GM23338 (cell line): ENCODE data around the gene LRMDA. TPM values are rescaled to one million over a fixed set of nuclear protein-coding genes. Genes with fewer than 3 reads are reported as not detected.

Experiments used
- ATAC-seq: fragments of 200-7000 bp; cut with Tn5 transposase; 3 replicates; pipeline ENCODE4 v1.9.1; 2020
- DNase-seq: peaks from one replicate; pipeline ENCODE4 v3.0.0-alpha.2; 2015; ENCODE audit warnings: low spot score
- H2AFZ ChIP-seq: fragments of 200-600 bp; sonication (generic); 2 replicates; pipeline ENCODE4 v1.8.0; 2016; ENCODE audit warnings: antibody characterized with exemption, mild to moderate bottlenecking, moderate library complexity
- H3F3A ChIP-seq: fragments of 200-600 bp; sonication (generic); replicated peaks from 2 replicates; pipeline ENCODE4 v1.8.0; 2017; ENCODE audit warnings: antibody characterized with exemption, mixed run types, low read depth
- H3K27ac ChIP-seq: fragments of 200-600 bp; sonication (generic); 2 replicates; pipeline ENCODE4 v1.6.1; 2016; ENCODE audit warnings: low read depth
- H3K27me3 ChIP-seq: fragments of 200-600 bp; sonication (generic); 2 replicates; pipeline ENCODE4 v1.8.0; 2016; ENCODE audit warnings: mild to moderate bottlenecking, mixed run types, moderate library complexity; ENCODE audit not compliant: insufficient read depth
- H3K36me3 ChIP-seq: fragments of 200-600 bp; sonication (generic); 2 replicates; pipeline ENCODE4 v1.8.0; 2016; ENCODE audit warnings: mild to moderate bottlenecking; ENCODE audit not compliant: insufficient read depth
- H3K4me1 ChIP-seq: fragments of 200-600 bp; sonication (generic); 2 replicates; pipeline ENCODE4 v1.8.0; 2016; ENCODE audit warnings: mild to moderate bottlenecking, moderate library complexity; ENCODE audit not compliant: insufficient read depth
- H3K4me2 ChIP-seq: fragments of 200-600 bp; sonication (generic); 2 replicates; pipeline ENCODE4 v1.7.1; 2017; ENCODE audit warnings: mixed run types
- H3K4me3 ChIP-seq: fragments of 200-600 bp; sonication (generic); 2 replicates; pipeline ENCODE4 v1.6.1; 2016; ENCODE audit warnings: mixed run types
- H3K79me2 ChIP-seq: fragments of 200-600 bp; sonication (generic); replicated peaks from 2 replicates; pipeline ENCODE4 v1.8.0; 2017; ENCODE audit warnings: mild to moderate bottlenecking; ENCODE audit not compliant: insufficient read depth
- H3K9me2 ChIP-seq: fragments of 200-600 bp; sonication (generic); 2 replicates; pipeline ENCODE4 v1.8.0; 2017; ENCODE audit not compliant: insufficient read depth
- H4K20me1 ChIP-seq: fragments of 200-600 bp; sonication (generic); replicated peaks from 2 replicates; pipeline ENCODE4 v1.8.0; 2017; ENCODE audit warnings: mild to moderate bottlenecking; ENCODE audit not compliant: insufficient read depth
- H3K27ac Mint-ChIP-seq: 2 replicates; pipeline ENCODE4 v1.8.0; 2020; ENCODE audit warnings: inconsistent platforms, mild to moderate bottlenecking, moderate library complexity, mixed read lengths
- H3K27me3 Mint-ChIP-seq: 3 replicates; pipeline ENCODE4 v1.8.0; 2022; ENCODE audit warnings: low read depth, mild to moderate bottlenecking, moderate library complexity, mixed read lengths, inconsistent platforms; ENCODE audit not compliant: insufficient read depth, poor library complexity
- H3K36me3 Mint-ChIP-seq: 3 replicates; pipeline ENCODE4 v1.8.0; 2021; ENCODE audit warnings: low read depth, mild to moderate bottlenecking, inconsistent platforms, moderate library complexity, mixed read lengths
- H3K4me1 Mint-ChIP-seq: 3 replicates; pipeline ENCODE4 v1.8.0; 2020; ENCODE audit warnings: mild to moderate bottlenecking, inconsistent platforms, mixed read lengths
- H3K4me3 Mint-ChIP-seq: 3 replicates; pipeline ENCODE4 v1.8.0; 2021; ENCODE audit warnings: moderate library complexity, mild to moderate bottlenecking, inconsistent platforms, mixed read lengths
- H3K9me3 Mint-ChIP-seq: 3 replicates; pipeline ENCODE4 v1.8.0; 2020; ENCODE audit warnings: moderate library complexity, mild to moderate bottlenecking, inconsistent platforms, mixed read lengths
- CREB1 ChIP-seq: fragments of 250-450 bp; sonication (Bioruptor Pico); IDR thresholded peaks from 2 replicates; pipeline ENCODE4 v1.5.0; 2020; ENCODE audit warnings: low read depth, mild to moderate bottlenecking, moderate library complexity
- CTCF ChIP-seq, 2 experiments: fragments of 200-600 bp in 1 of 2; sonication (generic) in 1 of 2; conservative IDR thresholded peaks; 2 replicates each; pipeline versions ENCODE4 v1.5.1 to v1.6.1; 2016 to 2017; ENCODE audit warnings: antibody characterized with exemption in 2 of 2, low read depth in 2 of 2, mild to moderate bottlenecking in 2 of 2, moderate library complexity in 1 of 2
- ETS1 ChIP-seq: IDR thresholded peaks from 2 replicates; pipeline ENCODE4 v1.6.1; 2016; ENCODE audit warnings: antibody characterized with exemption
- EZH2 ChIP-seq: fragments of 200-600 bp; sonication (generic); IDR thresholded peaks from one replicate; pipeline ENCODE4 v1.8.0; 2017; ENCODE audit warnings: antibody characterized with exemption, mild to moderate bottlenecking, low read depth; ENCODE audit not compliant: unreplicated experiment
- EZH2phosphoT487 ChIP-seq: fragments of 200-600 bp; sonication (generic); IDR thresholded peaks from one replicate; pipeline ENCODE4 v1.8.1; 2018; ENCODE audit warnings: antibody characterized with exemption; ENCODE audit not compliant: unreplicated experiment
- JUNB ChIP-seq: IDR thresholded peaks from one replicate; pipeline ENCODE4 v1.6.1; 2016; ENCODE audit warnings: antibody characterized with exemption; ENCODE audit not compliant: unreplicated experiment
- NANOG ChIP-seq: IDR thresholded peaks from 2 replicates; pipeline ENCODE4 v1.6.1; 2016; ENCODE audit warnings: antibody characterized with exemption, borderline replicate concordance
- POLR2AphosphoS5 ChIP-seq: IDR thresholded peaks from 2 replicates; pipeline ENCODE4 v1.6.1; 2016; ENCODE audit warnings: antibody characterized with exemption, low read depth
- REST ChIP-seq: IDR thresholded peaks from one replicate; pipeline ENCODE4 v1.6.1; 2018; ENCODE audit warnings: antibody characterized with exemption; ENCODE audit not compliant: unreplicated experiment
- STAT1 ChIP-seq: IDR thresholded peaks from one replicate; pipeline ENCODE4 v1.6.1; 2016; ENCODE audit warnings: antibody characterized with exemption; ENCODE audit not compliant: unreplicated experiment
- ZNF114 ChIP-seq: fragments of 250-450 bp; sonication (Bioruptor Pico); IDR thresholded peaks from 2 replicates; pipeline ENCODE4 v1.5.0; 2020; ENCODE audit warnings: mild to moderate bottlenecking, moderate library complexity
- ZNF331 ChIP-seq: fragments of 250-450 bp; sonication (Bioruptor Pico); IDR thresholded peaks from 2 replicates; pipeline ENCODE4 v1.5.0; 2020; ENCODE audit warnings: low read depth, mild to moderate bottlenecking, moderate library complexity
- ZNF462 ChIP-seq: fragments of 250-450 bp; sonication (Bioruptor Pico); IDR thresholded peaks from 2 replicates; pipeline ENCODE4 v1.5.0; 2020; ENCODE audit warnings: mild to moderate bottlenecking, moderate library complexity
- polyA plus RNA-seq: library from polyadenylated mRNA; unstranded; fragments of >200 nt; fragmentation: Nextera tagmentation; extraction: Ambion mirVana; gene quantifications from 2 replicates; pipeline ENCODE4 v1.2.1, GENCODE V29; 2016
- total RNA-seq: library from RNA; depleted of rRNA; stranded (reverse); fragments of >200 nt; shearing (Covaris generic); gene quantifications from 2 replicates; pipeline ENCODE4 v1.2.3, GENCODE V29; 2014

The LRMDA gene
- total and polyA plus RNA-seq, 2 experiments from 2014 or later = 0.90 to 1.8 TPM

- Histone ChIP-seq H3K4me3 (no peak overlapping the region), H2AFZ (peak overlapping the region; percentile 73), H3K79me2 (no peaks in the 10 kb centered on the region), H3K4me2 (no peak overlapping the region), H4K20me1 (no peaks in the 10 kb centered on the region), H3F3A (no peaks in the 10 kb centered on the region), H3K27me3 (no peaks in the 10 kb centered on the region), H3K4me1 (peaks cover 10% of the 10 kb centered on the region; the same call in 1 of the 2 replicates), H3K36me3 (no peaks in the 10 kb centered on the region), H3K27ac (no peak overlapping the region), H3K9me2 (peaks cover 11% of the 10 kb centered on the region)
- peaks cover 2% of the 10 kb centered on the region for H3K27me3 Mint-ChIP-seq
- ATAC-seq (no peak), DNase-seq (no peak)
- H3K27ac Mint-ChIP-seq = no peak overlapping the region
- H3K36me3 Mint-ChIP-seq = no peaks in the 10 kb centered on the region
- H3K4me3 Mint-ChIP-seq = no peak overlapping the region
- H3K4me1 Mint-ChIP-seq = peaks cover 16% of the 10 kb centered on the region
- H3K9me3 Mint-ChIP-seq = no peaks in the 10 kb centered on the region; the same call in 2 of the 3 replicates
- no peak for TF ChIP-seq JUNB
- TF ChIP-seq POLR2AphosphoS5 = no peak
- TF ChIP-seq ZNF331 (CRISPR knock-in tag) = no peak
- no peak for TF ChIP-seq CTCF (conservative IDR thresholded peaks at IDR 0.05; ENCODE audit: low read depth in 2 of 2)
- TF ChIP-seq NANOG = no peak
- TF ChIP-seq STAT1 = no peak
- TF ChIP-seq EZH2phosphoT487 = no peak
- no peak for TF ChIP-seq ETS1
- no peak for TF ChIP-seq REST
- no peak for TF ChIP-seq ZNF114 (CRISPR knock-in tag)
- no peak for TF ChIP-seq CREB1 (CRISPR knock-in tag)
- TF ChIP-seq ZNF462 (CRISPR knock-in tag) = no peak
- TF ChIP-seq EZH2 = no peak
Observed at GRCh38 chr10:76398043-76398710, 966.8 kb downstream of the LRMDA start.
